ENCODE measurements around the gene CSNK2A3. TPM values are rescaled to one million over a fixed set of nuclear protein-coding genes. Genes with fewer than 3 reads are reported as not detected.

CSNK2A3 gene
- total and polyA plus RNA-seq, 2 donors (not counting 1 experiment from before 2014, with no cell fraction given), result 0.15 to 0.32 TPM

DNA sequence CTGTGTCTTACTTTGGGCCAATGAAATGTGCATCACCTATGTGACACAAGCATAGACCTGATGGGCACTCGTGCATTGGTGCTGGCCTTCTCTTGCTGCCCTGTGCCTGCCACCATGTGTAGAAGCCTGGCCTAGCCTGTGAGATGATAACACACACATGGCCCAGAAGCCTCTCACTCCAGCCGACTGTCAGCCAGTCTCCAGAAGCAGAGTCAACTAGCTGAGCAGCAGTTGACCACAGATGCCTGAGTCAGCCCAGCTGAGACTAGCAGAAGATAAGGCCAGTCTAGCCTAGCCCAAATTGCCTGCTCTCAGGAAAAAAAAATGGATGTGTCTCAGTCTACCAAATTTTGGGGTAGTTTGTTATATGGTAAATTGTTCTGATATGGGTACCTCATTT is 46.2 kb downstream of the CSNK2A3 start:
- H3K27me3 ChIP-seq (replicated peaks in 1 of 4; ENCODE audit: control extremely low read depth in 1 of 4, control insufficient read depth in 3 of 4, insufficient read depth in 4 of 4, low read length in 3 of 4), result no peaks in the 10 kb centered on the region
- intact Hi-C loops (cut with micrococcal nuclease), result no loop called here
- no peak overlapping the region for H3K9ac ChIP-seq (ENCODE audit: low read length)
- H3K4me1 ChIP-seq (ENCODE audit: control insufficient read depth in 2 of 2, insufficient read depth in 2 of 2, low read length in 2 of 2), result no peaks in the 10 kb centered on the region
- Mint-ChIP-seq H3K27me3 (peaks cover under 1% of the 10 kb centered on the region), H3K4me3 (no peak overlapping the region), H3K4me1 (peaks cover 4% of the 10 kb centered on the region), H3K27ac (no peak overlapping the region), H3K9me3 (ENCODE audit: insufficient read depth) (no peaks in the 10 kb centered on the region)
- H2AFZ ChIP-seq (ENCODE audit: insufficient read depth, low read depth, low read length, poor library complexity, severe bottlenecking), result no peak overlapping the region
- ChIA-PET POLR2A (no interaction called here), CTCF (no interaction called here)
- H3K4me3 ChIP-seq (ENCODE audit: control extremely low read depth in 1 of 5, extremely low read depth in 1 of 5, insufficient read depth in 1 of 5, low read depth in 2 of 5, low read length in 4 of 5), result no peak overlapping the region
- no peaks in the 10 kb centered on the region for H3K79me2 ChIP-seq (ENCODE audit: control insufficient read depth, insufficient read depth, low read length)
- H3K4me2 ChIP-seq (replicated peaks; ENCODE audit: low read depth, low read length, poor library complexity, severe bottlenecking), result no peak overlapping the region
- DNase-seq (no peak), ATAC-seq (ENCODE audit: low read depth) (no peak)
- H4K20me1 ChIP-seq (ENCODE audit: control insufficient read depth, insufficient read depth, low read length, poor library complexity, severe bottlenecking), result no peaks in the 10 kb centered on the region
- 93% methylated on average over 2 of the region's 2 CpGs for WGBS (ENCODE audit: insufficient coverage)
- no peak for TF ChIP-seq EZH2 (IDR thresholded peaks at IDR 0.05; ENCODE audit: borderline replicate concordance, insufficient read depth, low read depth, low read length, poor library complexity, severe bottlenecking)
- TF ChIP-seq, protein P1, sequence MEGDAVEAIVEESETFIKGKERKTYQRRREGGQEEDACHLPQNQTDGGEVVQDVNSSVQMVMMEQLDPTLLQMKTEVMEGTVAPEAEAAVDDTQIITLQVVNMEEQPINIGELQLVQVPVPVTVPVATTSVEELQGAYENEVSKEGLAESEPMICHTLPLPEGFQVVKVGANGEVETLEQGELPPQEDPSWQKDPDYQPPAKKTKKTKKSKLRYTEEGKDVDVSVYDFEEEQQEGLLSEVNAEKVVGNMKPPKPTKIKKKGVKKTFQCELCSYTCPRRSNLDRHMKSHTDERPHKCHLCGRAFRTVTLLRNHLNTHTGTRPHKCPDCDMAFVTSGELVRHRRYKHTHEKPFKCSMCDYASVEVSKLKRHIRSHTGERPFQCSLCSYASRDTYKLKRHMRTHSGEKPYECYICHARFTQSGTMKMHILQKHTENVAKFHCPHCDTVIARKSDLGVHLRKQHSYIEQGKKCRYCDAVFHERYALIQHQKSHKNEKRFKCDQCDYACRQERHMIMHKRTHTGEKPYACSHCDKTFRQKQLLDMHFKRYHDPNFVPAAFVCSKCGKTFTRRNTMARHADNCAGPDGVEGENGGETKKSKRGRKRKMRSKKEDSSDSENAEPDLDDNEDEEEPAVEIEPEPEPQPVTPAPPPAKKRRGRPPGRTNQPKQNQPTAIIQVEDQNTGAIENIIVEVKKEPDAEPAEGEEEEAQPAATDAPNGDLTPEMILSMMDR (IDR thresholded peaks at IDR 0.05), result no peak
- H3K9me3 ChIP-seq (ENCODE audit: control extremely low read depth in 1 of 3, control insufficient read depth in 2 of 3, insufficient read depth in 1 of 3, low read length in 2 of 3), result peaks cover 0 to 7% (median 6%) of the 10 kb centered on the region in 3 donors
- H3K36me3 ChIP-seq (replicated peaks in 1 of 2; ENCODE audit: control extremely low read depth in 1 of 2, control insufficient read depth in 1 of 2, extremely low read depth in 1 of 2, insufficient read depth in 2 of 2, low read length in 1 of 2), result no peaks in the 10 kb centered on the region
- H3K27ac ChIP-seq (ENCODE audit: low read length in 2 of 2), result no peak overlapping the region

DNA sequence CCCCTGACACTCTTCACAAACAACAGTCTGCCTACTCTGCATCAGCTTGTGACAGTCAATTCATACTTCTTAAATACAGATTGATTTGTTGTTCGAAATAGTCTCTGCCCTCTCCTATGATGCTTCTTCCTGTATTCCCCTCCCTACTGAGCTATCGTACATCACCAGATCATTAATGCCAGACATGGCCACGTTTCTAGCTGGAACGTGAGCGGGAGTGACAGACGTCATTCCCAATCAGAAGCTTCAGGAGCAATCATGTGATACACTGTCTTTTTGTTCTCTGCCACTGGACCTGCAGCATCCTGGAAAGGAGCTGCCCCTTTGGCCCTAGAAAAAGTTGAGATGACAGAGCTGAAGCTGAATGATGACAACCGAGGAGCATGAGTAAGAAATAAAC is 48.5 kb downstream of the CSNK2A3 start:
- no peak for DNase-seq
- H3K27ac Mint-ChIP-seq, result no peak overlapping the region
- H3K4me3 Mint-ChIP-seq, result no peak overlapping the region
- no peaks in the 10 kb centered on the region for H3K4me1 Mint-ChIP-seq
- TF ChIP-seq, protein P1 (IDR thresholded peaks at IDR 0.05), result no peak
- TF ChIP-seq EZH2 (IDR thresholded peaks at IDR 0.05; ENCODE audit: borderline replicate concordance, insufficient read depth, low read depth, low read length, poor library complexity, severe bottlenecking), result no peak
- Histone ChIP-seq H4K20me1 (ENCODE audit: control insufficient read depth, insufficient read depth, low read length, poor library complexity, severe bottlenecking) (no peaks in the 10 kb centered on the region), H3K4me2 (replicated peaks; ENCODE audit: low read depth, low read length, poor library complexity, severe bottlenecking) (no peak overlapping the region), H3K27ac (ENCODE audit: low read length in 2 of 2) (no peak overlapping the region), H3K79me2 (ENCODE audit: control insufficient read depth, insufficient read depth, low read length) (no peaks in the 10 kb centered on the region), H3K36me3 (replicated peaks in 1 of 2; ENCODE audit: control extremely low read depth in 1 of 2, control insufficient read depth in 1 of 2, extremely low read depth in 1 of 2, insufficient read depth in 2 of 2, low read length in 1 of 2) (no peaks in the 10 kb centered on the region), H3K27me3 (replicated peaks in 1 of 4; ENCODE audit: control extremely low read depth in 1 of 4, control insufficient read depth in 3 of 4, insufficient read depth in 4 of 4, low read length in 3 of 4) (no peaks in the 10 kb centered on the region), H3K9ac (ENCODE audit: low read length) (no peak overlapping the region), H3K4me1 (ENCODE audit: control insufficient read depth in 2 of 2, insufficient read depth in 2 of 2, low read length in 2 of 2) (no peaks in the 10 kb centered on the region), H3K9me3 (ENCODE audit: control extremely low read depth in 1 of 3, control insufficient read depth in 2 of 3, insufficient read depth in 1 of 3, low read length in 2 of 3) (no peaks in the 10 kb centered on the region), H2AFZ (ENCODE audit: insufficient read depth, low read depth, low read length, poor library complexity, severe bottlenecking) (no peak overlapping the region), H3K4me3 (ENCODE audit: control extremely low read depth in 1 of 5, extremely low read depth in 1 of 5, insufficient read depth in 1 of 5, low read depth in 2 of 5, low read length in 4 of 5) (no peak overlapping the region)
- H3K27me3 Mint-ChIP-seq, result peaks cover 10% of the 10 kb centered on the region
- WGBS (ENCODE audit: insufficient coverage), result 71% methylated on average over 7 of the region's 7 CpGs
- CTCF ChIA-PET, result no interaction called here
- ATAC-seq (ENCODE audit: low read depth), result no peak
- intact Hi-C loops (cut with micrococcal nuclease), result no loop called here
- POLR2A ChIA-PET, result no interaction called here
- H3K9me3 Mint-ChIP-seq (ENCODE audit: insufficient read depth), result no peaks in the 10 kb centered on the region

All from B cell (primary cell).